ENCODE measurements around the gene CXXC1. TPM values are rescaled to one million over a fixed set of nuclear protein-coding genes. Genes with fewer than 3 reads are reported as not detected.

The CXXC1 gene
- total RNA-seq, 2 donors from 2014 or later = 92.5 to 103 TPM

GRCh38 chr18:50286391-50287027 lies 983 bp downstream of the CXXC1 start:
- H3K27me3 Mint-ChIP-seq (ENCODE audit: low read depth) = no peaks in the 10 kb centered on the region
- no peak for ATAC-seq (replicated peaks in 1 of 2)
- peaks cover 9 to 20% of the 10 kb centered on the region in 2 donors for H3K36me3 Mint-ChIP-seq (ENCODE audit: insufficient read depth in 2 of 2)
- H3K27ac Mint-ChIP-seq = peak overlapping the region; percentile 93
- DNase-seq = peak; percentile 35 to 43
- H3K4me1 Mint-ChIP-seq (ENCODE audit: low read depth) = peaks cover 39% of the 10 kb centered on the region
- H3K9me3 Mint-ChIP-seq = no peaks in the 10 kb centered on the region
- peak overlapping the region; percentile 92 to 97 for H3K4me3 Mint-ChIP-seq

GRCh38 chr18:50285631-50286321 lies 1.7 kb downstream of the CXXC1 start:
- DNase-seq (no peak), ATAC-seq (replicated peaks in 1 of 2) (no peak)
- Mint-ChIP-seq H3K36me3 (ENCODE audit: insufficient read depth in 2 of 2) (peaks cover 14 to 22% of the 10 kb centered on the region in 2 donors), H3K4me1 (ENCODE audit: low read depth) (peaks cover 43% of the 10 kb centered on the region), H3K9me3 (no peaks in the 10 kb centered on the region), H3K4me3 (peak overlapping the region; percentile 92 to 97), H3K27me3 (ENCODE audit: low read depth) (no peaks in the 10 kb centered on the region), H3K27ac (no peak overlapping the region)

GRCh38 chr18:50285071-50285470 lies 2.4 kb downstream of the CXXC1 start:
- no peak overlapping the region for H3K27ac Mint-ChIP-seq
- no peak overlapping the region for H3K4me3 Mint-ChIP-seq
- ATAC-seq (replicated peaks in 1 of 2) = no peak
- no peak for DNase-seq
- no peaks in the 10 kb centered on the region for H3K9me3 Mint-ChIP-seq
- H3K36me3 Mint-ChIP-seq (ENCODE audit: insufficient read depth in 2 of 2) = peaks cover 18 to 27% of the 10 kb centered on the region in 2 donors
- peaks cover 50% of the 10 kb centered on the region for H3K4me1 Mint-ChIP-seq (ENCODE audit: low read depth)
- H3K27me3 Mint-ChIP-seq (ENCODE audit: low read depth) = no peaks in the 10 kb centered on the region

- Mint-ChIP-seq H3K4me1 (ENCODE audit: low read depth) (peaks cover 55% of the 10 kb centered on the region), H3K27ac (peak overlapping the region; percentile 3), H3K9me3 (no peaks in the 10 kb centered on the region), H3K4me3 (peak overlapping the region; percentile 8 to 42), H3K27me3 (ENCODE audit: low read depth) (no peaks in the 10 kb centered on the region), H3K36me3 (ENCODE audit: insufficient read depth in 2 of 2) (peaks cover 18 to 27% of the 10 kb centered on the region in 2 donors)
- ATAC-seq (replicated peaks in 1 of 2) (no peak), DNase-seq (no peak)
Observed at GRCh38 chr18:50284255-50284885, 3.1 kb downstream of the CXXC1 start.

- peak overlapping the region; percentile 3 for H3K27ac Mint-ChIP-seq
- no peak for ATAC-seq (replicated peaks in 1 of 2)
- no peak for DNase-seq
- no peaks in the 10 kb centered on the region for H3K27me3 Mint-ChIP-seq (ENCODE audit: low read depth)
- H3K4me3 Mint-ChIP-seq = peak overlapping the region; percentile 8 to 42
- no peaks in the 10 kb centered on the region for H3K9me3 Mint-ChIP-seq
- H3K36me3 Mint-ChIP-seq (ENCODE audit: insufficient read depth in 2 of 2) = peaks cover 22 to 34% of the 10 kb centered on the region in 2 donors
- H3K4me1 Mint-ChIP-seq (ENCODE audit: low read depth) = peaks cover 62% of the 10 kb centered on the region
Observed at GRCh38 chr18:50283469-50284209, 3.9 kb downstream of the CXXC1 start.

- H3K27ac Mint-ChIP-seq = no peak overlapping the region
Observed at GRCh38 chr18:50282521-50283335, 4.8 kb downstream of the CXXC1 start.

GRCh38 chr18:50281972-50282520 lies 5.4 kb downstream of the CXXC1 start:
- H3K27ac Mint-ChIP-seq = peak overlapping the region; percentile 92
- ATAC-seq (replicated peaks in 1 of 2) = no peak
- H3K4me3 Mint-ChIP-seq = peak overlapping the region; percentile 91 to 96
- no peaks in the 10 kb centered on the region for H3K9me3 Mint-ChIP-seq
- DNase-seq = no peak
- H3K27me3 Mint-ChIP-seq (ENCODE audit: low read depth) = no peaks in the 10 kb centered on the region
- H3K36me3 Mint-ChIP-seq (ENCODE audit: insufficient read depth in 2 of 2) = peaks cover 19 to 28% of the 10 kb centered on the region in 2 donors
- peaks cover 57% of the 10 kb centered on the region for H3K4me1 Mint-ChIP-seq (ENCODE audit: low read depth)

More at GRCh38 chr18:50282521-50283335, 4.8 kb downstream of the CXXC1 start:
- Mint-ChIP-seq H3K4me1 (ENCODE audit: low read depth) (peaks cover 64% of the 10 kb centered on the region), H3K9me3 (no peaks in the 10 kb centered on the region), H3K36me3 (ENCODE audit: insufficient read depth in 2 of 2) (peaks cover 22 to 34% of the 10 kb centered on the region in 2 donors), H3K27me3 (ENCODE audit: low read depth) (no peaks in the 10 kb centered on the region), H3K4me3 (peak overlapping the region; percentile 5 to 96)
- no peak for DNase-seq
- ATAC-seq (replicated peaks in 1 of 2) = no peak

GRCh38 chr18:50281295-50281971 lies 6.1 kb downstream of the CXXC1 start, which contains the start of gene MBD1:
TSS of gene MBD1 (minus strand) at chr18:50281523. CDS start at chr18:50279992, 1,531 bp downstream.
- peaks cover 24 to 31% of the 10 kb centered on the region in 2 donors for H3K36me3 Mint-ChIP-seq (ENCODE audit: insufficient read depth in 2 of 2)
- ATAC-seq (replicated peaks in 1 of 2) = peak; percentile 92 to 94
- DNase-seq = peak; percentile 94 to 98

GRCh38 chr18:50280707-50281294 lies 6.7 kb downstream of the CXXC1 start:
- ATAC-seq (replicated peaks in 1 of 2) = no peak
- no peak for DNase-seq
- peaks cover 29 to 35% of the 10 kb centered on the region in 2 donors for H3K36me3 Mint-ChIP-seq (ENCODE audit: insufficient read depth in 2 of 2)
- H3K27me3 Mint-ChIP-seq (ENCODE audit: low read depth) = no peaks in the 10 kb centered on the region
- peak overlapping the region; percentile 92 for H3K27ac Mint-ChIP-seq
- H3K4me1 Mint-ChIP-seq (ENCODE audit: low read depth) = peaks cover 45% of the 10 kb centered on the region
- H3K9me3 Mint-ChIP-seq = no peaks in the 10 kb centered on the region
- H3K4me3 Mint-ChIP-seq = peak overlapping the region; percentile 91 to 96

More at GRCh38 chr18:50281295-50281971, 6.1 kb downstream of the CXXC1 start, which contains the start of gene MBD1:
- Mint-ChIP-seq H3K4me3 (peak within 1 kb of the TSS; percentile 91 to 96), H3K27ac (peak within 1 kb of the TSS; percentile 92), H3K27me3 (ENCODE audit: low read depth) (no peaks in the 10 kb centered on the region), H3K9me3 (no peaks in the 10 kb centered on the region), H3K4me1 (ENCODE audit: low read depth) (peaks cover 51% of the 10 kb centered on the region)

GRCh38 chr18:50279752-50280151 lies 7.7 kb downstream of the CXXC1 start:
- peaks cover 42% of the 10 kb centered on the region for H3K4me1 Mint-ChIP-seq (ENCODE audit: low read depth)
- H3K27ac Mint-ChIP-seq = peak overlapping the region; percentile 92
- peak overlapping the region; percentile 91 to 96 for H3K4me3 Mint-ChIP-seq
- no peaks in the 10 kb centered on the region for H3K9me3 Mint-ChIP-seq
- H3K27me3 Mint-ChIP-seq (ENCODE audit: low read depth) = no peaks in the 10 kb centered on the region
- H3K36me3 Mint-ChIP-seq (ENCODE audit: insufficient read depth in 2 of 2) = peaks cover 32 to 38% of the 10 kb centered on the region in 2 donors
- no peak for DNase-seq
- no peak for ATAC-seq (replicated peaks in 1 of 2)

GRCh38 chr18:50277942-50278341 lies 9.6 kb downstream of the CXXC1 start:
- Mint-ChIP-seq H3K4me1 (ENCODE audit: low read depth) (peaks cover 30% of the 10 kb centered on the region), H3K27me3 (ENCODE audit: low read depth) (no peaks in the 10 kb centered on the region), H3K36me3 (ENCODE audit: insufficient read depth in 2 of 2) (peaks cover 33 to 43% of the 10 kb centered on the region in 2 donors), H3K4me3 (no peak overlapping the region), H3K9me3 (no peaks in the 10 kb centered on the region), H3K27ac (no peak overlapping the region)
- DNase-seq (no peak), ATAC-seq (replicated peaks in 1 of 2) (no peak)

All from activated T-cell treated with anti-CD3 and anti-CD28 coated beads, Interleukin-2, amount 50 U/mL, for 72 hours (primary cell).